ENCODE results near the gene USP26. TPM values are rescaled to one million over a fixed set of nuclear protein-coding genes. Genes with fewer than 3 reads are reported as not detected.
A peak's percentile ranks its signal among the peaks of the same experiment; 100 is the strongest.
"Not testable (repeated sequence)": the region's sequence is repeated elsewhere in the genome, so short reads cannot be mapped to it uniquely, and the experiment has no call there.

Gene USP26, protein sequence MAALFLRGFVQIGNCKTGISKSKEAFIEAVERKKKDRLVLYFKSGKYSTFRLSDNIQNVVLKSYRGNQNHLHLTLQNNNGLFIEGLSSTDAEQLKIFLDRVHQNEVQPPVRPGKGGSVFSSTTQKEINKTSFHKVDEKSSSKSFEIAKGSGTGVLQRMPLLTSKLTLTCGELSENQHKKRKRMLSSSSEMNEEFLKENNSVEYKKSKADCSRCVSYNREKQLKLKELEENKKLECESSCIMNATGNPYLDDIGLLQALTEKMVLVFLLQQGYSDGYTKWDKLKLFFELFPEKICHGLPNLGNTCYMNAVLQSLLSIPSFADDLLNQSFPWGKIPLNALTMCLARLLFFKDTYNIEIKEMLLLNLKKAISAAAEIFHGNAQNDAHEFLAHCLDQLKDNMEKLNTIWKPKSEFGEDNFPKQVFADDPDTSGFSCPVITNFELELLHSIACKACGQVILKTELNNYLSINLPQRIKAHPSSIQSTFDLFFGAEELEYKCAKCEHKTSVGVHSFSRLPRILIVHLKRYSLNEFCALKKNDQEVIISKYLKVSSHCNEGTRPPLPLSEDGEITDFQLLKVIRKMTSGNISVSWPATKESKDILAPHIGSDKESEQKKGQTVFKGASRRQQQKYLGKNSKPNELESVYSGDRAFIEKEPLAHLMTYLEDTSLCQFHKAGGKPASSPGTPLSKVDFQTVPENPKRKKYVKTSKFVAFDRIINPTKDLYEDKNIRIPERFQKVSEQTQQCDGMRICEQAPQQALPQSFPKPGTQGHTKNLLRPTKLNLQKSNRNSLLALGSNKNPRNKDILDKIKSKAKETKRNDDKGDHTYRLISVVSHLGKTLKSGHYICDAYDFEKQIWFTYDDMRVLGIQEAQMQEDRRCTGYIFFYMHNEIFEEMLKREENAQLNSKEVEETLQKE
- polyA plus RNA-seq (ENCODE audit: low read depth in 6 of 6): not detected

DNA sequence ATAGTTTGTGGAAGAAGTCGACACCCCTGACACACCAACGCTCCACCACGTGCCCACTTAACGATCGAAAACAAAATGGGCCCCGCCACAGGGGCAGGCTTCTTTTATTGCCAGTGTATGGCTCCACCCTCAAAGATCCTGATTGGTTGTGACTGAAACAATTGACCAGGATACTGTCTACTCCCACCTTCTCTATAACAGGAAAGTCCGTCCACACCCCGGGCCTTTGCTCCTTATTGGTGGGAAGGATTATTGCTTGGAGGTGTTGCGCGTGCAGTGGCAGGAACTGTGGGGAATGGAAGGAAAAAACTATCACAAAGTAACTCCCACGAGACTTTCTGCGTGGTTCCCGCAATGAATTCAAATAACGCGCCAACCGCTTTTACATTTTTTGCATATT is at the start of gene USP26:
Gene USP26, minus strand, starts transcription at position 79 of the 400 bp plus-strand sequence. CDS start 68,889 bp downstream, outside the sequence.
- no peak within 1 kb of the TSS for H3K27ac Mint-ChIP-seq
- peaks cover 0 to 4% (median 0%) of the 10 kb centered on the region in 7 donors for H3K9me3 Mint-ChIP-seq
- H3K4me3 Mint-ChIP-seq: no peak within 1 kb of the TSS
- DNase-seq (no peak), ATAC-seq (ENCODE audit: low read depth in 2 of 2) (no peak)
- no peaks in the 10 kb centered on the region for H3K36me3 Mint-ChIP-seq
- H3K27me3 Mint-ChIP-seq: no peaks in the 10 kb centered on the region
- no peaks in the 10 kb centered on the region for H3K4me1 Mint-ChIP-seq

DNA sequence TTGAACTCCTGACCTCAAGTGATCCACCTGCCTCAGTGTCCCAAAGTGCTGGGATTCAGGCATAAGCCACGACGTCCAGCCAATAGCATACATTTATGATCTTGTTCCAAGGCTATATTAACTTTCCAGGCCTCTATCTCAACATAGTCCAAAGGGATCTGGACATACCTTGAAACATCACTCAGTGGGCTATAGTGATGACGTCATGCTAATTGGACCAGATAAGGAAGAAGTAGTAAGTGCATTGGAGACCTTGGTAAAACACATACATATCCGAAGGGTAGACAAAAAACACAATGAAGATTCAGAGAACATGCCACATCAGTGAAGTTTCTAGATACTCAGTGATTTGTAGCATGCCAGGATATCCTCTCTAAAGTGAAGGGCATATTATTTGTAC is 37.4 kb upstream of the USP26 start:
- H3K27me3 Mint-ChIP-seq: peaks cover 5% of the 10 kb centered on the region in 3 donors
- no peak overlapping the region for H3K27ac Mint-ChIP-seq
- H3K4me3 Mint-ChIP-seq: no peak overlapping the region
- no peaks in the 10 kb centered on the region for H3K4me1 Mint-ChIP-seq
- ATAC-seq (ENCODE audit: low read depth in 2 of 2) (no peak), DNase-seq (no peak)
- no peaks in the 10 kb centered on the region for H3K36me3 Mint-ChIP-seq
- H3K9me3 Mint-ChIP-seq: peaks cover 0 to 4% (median 0%) of the 10 kb centered on the region in 7 donors

DNA sequence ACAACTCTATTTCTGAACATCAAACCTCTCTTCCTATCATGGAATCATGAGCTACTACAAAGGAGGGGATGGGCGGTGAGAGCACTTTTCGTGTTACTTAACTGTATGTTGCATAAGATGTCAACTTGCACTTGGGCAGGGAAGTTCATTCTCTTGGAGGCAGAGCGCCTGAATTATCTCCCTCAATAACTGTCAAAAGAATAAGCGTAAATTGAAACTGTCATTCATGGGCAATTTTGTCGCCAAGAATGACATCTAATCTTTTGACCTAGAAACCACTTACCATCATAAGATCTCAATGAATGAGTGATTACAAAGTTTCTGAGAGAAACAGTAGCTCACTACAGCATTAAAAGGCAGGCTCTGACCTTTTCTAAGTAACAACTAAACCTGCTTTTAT is 23.5 kb upstream of the USP26 start:
- Mint-ChIP-seq H3K36me3 (no peaks in the 10 kb centered on the region), H3K9me3 (peaks cover 0 to 1% (median 0%) of the 10 kb centered on the region in 7 donors), H3K27ac (peak overlapping the region in 1 of 6 donors; percentile 35), H3K4me3 (no peak overlapping the region), H3K27me3 (peaks cover 0 to 14% (median 6%) of the 10 kb centered on the region in 3 donors), H3K4me1 (no peaks in the 10 kb centered on the region)
- DNase-seq (no peak), ATAC-seq (ENCODE audit: low read depth in 2 of 2) (no peak)

DNA sequence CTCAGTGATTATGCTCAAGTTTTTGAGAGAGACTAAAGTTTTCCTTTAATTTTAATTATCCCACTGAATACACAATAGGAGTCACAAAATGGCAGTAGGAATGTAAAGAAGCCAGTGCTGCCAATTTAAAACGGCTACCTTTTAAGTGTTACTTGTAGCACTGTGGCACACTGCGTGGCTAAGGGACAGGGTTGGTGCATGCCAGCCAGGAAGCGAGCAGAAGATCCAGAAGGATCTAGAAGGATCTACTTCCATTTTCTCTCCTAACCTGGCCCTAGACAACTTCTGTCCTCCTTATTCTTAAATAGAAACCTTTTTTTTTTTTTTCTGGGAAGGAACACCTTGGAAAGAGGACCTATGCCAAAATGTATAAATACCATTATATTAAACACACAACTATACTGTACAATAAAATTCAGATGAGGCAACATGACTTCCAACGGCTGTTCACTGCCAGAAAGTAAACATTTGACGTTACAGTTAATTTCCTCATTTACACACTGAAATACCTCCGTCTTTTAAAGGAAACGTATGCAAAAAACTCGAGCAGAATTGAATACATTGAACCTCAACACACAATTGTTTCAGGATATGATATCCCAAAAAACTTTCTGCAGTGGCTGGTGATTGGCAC is 2.7 kb downstream of the USP26 start:
- Mint-ChIP-seq H3K4me1 (no peaks in the 10 kb centered on the region), H3K36me3 (no peaks in the 10 kb centered on the region), H3K9me3 (peaks cover 0 to 2% (median 0%) of the 10 kb centered on the region in 7 donors), H3K4me3 (no peak overlapping the region), H3K27me3 (peaks cover 0 to 6% (median 0%) of the 10 kb centered on the region in 3 donors), H3K27ac (no peak overlapping the region)
- DNase-seq (no peak), ATAC-seq (ENCODE audit: low read depth in 2 of 2) (no peak)

DNA sequence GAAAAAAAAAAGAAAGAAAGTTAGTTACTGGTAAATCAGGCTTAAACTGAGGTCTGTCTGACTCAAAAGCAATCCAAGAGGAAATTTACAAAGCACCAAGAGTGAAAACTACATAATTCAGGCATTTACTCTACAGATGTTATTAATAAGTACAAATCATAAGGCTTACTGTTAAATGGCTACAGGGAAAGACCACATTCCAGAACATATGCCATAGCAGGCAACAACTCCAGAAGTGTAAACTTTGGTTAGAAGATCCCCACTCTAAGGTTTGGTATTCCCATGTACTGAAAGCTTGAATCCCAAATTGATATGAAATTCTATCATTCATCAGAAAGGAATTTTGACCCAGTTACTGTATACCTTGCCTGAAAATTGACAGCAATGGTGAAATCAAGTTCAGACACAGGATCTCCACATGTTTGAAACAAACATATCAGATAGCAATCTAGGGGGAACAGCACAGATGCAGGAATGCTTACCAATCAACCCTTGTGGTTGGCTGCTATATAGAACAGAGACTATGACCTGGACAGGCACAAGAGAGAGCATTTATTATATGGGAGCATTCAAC is 6.6 kb downstream of the USP26 start:
- ATAC-seq (ENCODE audit: low read depth in 2 of 2) (no peak), DNase-seq (no peak)
- Mint-ChIP-seq H3K4me1 (no peaks in the 10 kb centered on the region), H3K27me3 (peaks cover 0 to 6% (median 0%) of the 10 kb centered on the region in 3 donors), H3K9me3 (no peaks in the 10 kb centered on the region), H3K27ac (no peak overlapping the region), H3K36me3 (no peaks in the 10 kb centered on the region), H3K4me3 (no peak overlapping the region)

DNA sequence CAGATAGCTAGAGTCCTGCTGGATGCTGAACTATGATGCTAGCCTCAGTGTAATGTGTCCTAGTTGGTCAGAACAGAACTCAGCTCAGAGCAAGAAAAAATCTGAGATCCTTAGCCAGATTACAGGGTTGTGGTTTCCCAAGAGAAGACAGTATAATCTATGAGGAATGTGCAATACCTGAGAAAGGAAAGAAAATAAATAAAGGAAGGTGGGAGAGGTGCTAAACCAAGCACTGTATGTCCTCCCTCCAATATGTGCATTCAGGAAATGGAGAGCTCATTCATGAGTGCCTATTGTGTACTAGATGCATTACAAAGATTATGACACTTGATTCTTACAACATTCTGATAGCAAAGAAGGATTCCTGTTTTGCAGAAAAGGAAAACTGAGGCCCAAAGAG is 7.5 kb downstream of the USP26 start:
- Mint-ChIP-seq H3K9me3 (no peaks in the 10 kb centered on the region), H3K36me3 (no peaks in the 10 kb centered on the region), H3K4me1 (no peaks in the 10 kb centered on the region), H3K27ac (no peak overlapping the region), H3K27me3 (peaks cover 0 to 6% (median 0%) of the 10 kb centered on the region in 3 donors), H3K4me3 (no peak overlapping the region)
- ATAC-seq (ENCODE audit: low read depth in 2 of 2) (no peak), DNase-seq (no peak)

DNA sequence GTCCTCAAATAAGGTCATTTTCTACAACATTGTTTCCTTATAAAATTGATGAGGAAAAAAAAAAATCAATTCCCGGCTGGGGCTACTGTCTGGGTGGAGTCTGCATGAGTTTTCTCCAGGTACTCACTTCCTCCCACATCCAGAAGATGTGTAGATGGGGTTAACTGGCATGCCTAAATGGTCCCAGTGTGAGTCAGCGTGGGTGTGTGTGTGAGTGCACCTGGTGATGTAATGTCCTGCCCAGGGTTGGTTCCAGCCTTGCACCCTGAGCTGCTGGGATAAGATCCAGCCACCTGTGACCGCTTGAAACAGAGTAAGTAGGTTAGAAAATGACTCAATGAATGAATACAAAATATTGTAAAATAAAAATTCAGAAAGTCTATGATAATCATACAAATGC is 11.1 kb downstream of the USP26 start:
- Mint-ChIP-seq H3K9me3 (no peaks in the 10 kb centered on the region), H3K27ac (no peak overlapping the region), H3K36me3 (no peaks in the 10 kb centered on the region), H3K4me1 (no peaks in the 10 kb centered on the region), H3K27me3 (no peaks in the 10 kb centered on the region), H3K4me3 (no peak overlapping the region)
- no peak for DNase-seq
- no peak for ATAC-seq (ENCODE audit: low read depth in 2 of 2)

DNA sequence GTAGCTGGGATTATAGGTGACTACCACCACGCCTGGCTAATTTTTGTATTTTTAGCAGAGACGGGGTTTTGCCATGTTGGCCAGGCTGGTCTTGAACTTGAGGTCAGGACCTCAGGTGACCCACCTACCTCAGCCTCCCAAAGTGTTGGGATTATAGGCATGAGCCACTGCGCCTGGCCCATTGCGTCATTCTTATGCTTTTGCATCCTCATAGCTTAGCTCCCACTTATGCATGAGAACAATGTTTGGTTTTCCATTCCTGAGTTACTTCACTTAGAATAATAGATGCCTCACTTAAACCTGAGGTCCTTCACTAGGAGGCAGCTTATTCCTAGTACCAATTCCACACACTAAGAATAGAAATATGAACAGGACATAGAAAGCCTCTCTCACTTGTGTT is 11.9 kb downstream of the USP26 start:
- H3K27me3 Mint-ChIP-seq; H3K27ac Mint-ChIP-seq; DNase-seq; H3K4me1 Mint-ChIP-seq; ATAC-seq (ENCODE audit: low read depth in 2 of 2); H3K4me3 Mint-ChIP-seq; H3K36me3 Mint-ChIP-seq; H3K9me3 Mint-ChIP-seq: not testable (repeated sequence)

DNA sequence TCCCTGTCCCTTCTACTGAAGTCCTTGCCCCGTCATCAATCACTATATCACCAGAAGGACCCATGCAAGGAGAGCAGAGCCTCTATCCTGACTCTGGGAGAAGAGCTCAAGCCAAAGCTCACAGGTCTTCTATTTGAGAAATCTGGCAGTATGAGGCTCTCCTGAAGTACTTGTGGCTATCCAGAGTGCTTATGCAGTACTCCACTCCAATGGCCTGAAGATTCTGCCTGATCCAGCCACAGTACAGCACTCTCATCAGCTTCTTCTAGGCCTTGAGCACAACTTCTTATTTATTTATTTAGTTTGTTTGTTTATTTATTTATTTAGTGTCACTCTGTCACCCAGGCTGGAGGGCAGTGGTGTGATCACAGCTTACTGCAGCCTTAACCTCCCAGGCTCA is 13.0 kb downstream of the USP26 start:
- no peak overlapping the region for H3K27ac Mint-ChIP-seq
- ATAC-seq (ENCODE audit: low read depth in 2 of 2): no peak
- no peaks in the 10 kb centered on the region for H3K4me1 Mint-ChIP-seq
- H3K27me3 Mint-ChIP-seq: no peaks in the 10 kb centered on the region
- H3K4me3 Mint-ChIP-seq: no peak overlapping the region
- DNase-seq: no peak
- H3K36me3 Mint-ChIP-seq: no peaks in the 10 kb centered on the region
- H3K9me3 Mint-ChIP-seq: no peaks in the 10 kb centered on the region

DNA sequence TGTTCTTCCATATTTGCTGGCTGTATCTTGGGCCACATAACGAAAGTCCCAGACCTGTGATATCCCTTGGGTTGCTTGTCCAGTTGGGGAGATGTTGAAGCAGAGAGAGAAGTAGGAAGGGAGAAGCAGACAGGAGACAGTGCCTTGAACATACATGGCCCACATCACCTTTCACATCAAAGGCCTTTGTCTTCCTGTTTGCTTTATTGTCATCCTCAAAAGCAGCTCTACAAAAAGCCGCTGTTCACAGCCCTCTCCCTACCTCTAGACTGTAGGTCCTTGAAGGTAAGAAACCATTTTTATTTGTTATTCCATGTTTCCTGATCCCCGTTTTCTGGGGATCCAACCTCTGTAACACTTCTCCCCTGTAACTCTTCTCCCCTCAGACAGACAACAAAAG is 14.9 kb downstream of the USP26 start:
- Mint-ChIP-seq H3K27ac (no peak overlapping the region), H3K27me3 (no peaks in the 10 kb centered on the region), H3K4me3 (no peak overlapping the region), H3K9me3 (peaks cover 0 to 5% (median 0%) of the 10 kb centered on the region in 7 donors), H3K4me1 (no peaks in the 10 kb centered on the region), H3K36me3 (no peaks in the 10 kb centered on the region)
- DNase-seq (no peak), ATAC-seq (ENCODE audit: low read depth in 2 of 2) (no peak)

DNA sequence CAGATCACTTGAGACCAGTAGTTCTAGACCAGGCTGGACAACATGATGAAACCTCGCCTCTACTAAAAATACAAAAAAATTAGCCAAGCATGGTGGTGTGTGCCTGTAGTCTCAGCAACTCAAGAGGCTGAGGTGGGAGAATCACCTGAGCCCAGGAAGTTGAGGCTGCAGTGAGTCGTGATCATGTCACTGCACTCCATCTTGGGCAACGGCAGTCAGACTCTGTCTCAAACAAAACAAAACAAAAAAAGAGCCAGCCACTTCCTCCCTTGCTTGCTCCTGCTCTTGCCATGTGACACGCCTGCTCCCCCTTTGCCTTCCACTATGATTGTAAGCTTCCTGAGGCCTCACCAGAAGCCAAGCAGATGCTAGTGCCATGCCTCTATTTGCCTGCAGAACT is 19.1 kb downstream of the USP26 start:
- not testable (repeated sequence) for H3K27ac Mint-ChIP-seq; H3K4me1 Mint-ChIP-seq; ATAC-seq (ENCODE audit: low read depth in 2 of 2); H3K9me3 Mint-ChIP-seq; H3K36me3 Mint-ChIP-seq; H3K27me3 Mint-ChIP-seq; DNase-seq; H3K4me3 Mint-ChIP-seq

DNA sequence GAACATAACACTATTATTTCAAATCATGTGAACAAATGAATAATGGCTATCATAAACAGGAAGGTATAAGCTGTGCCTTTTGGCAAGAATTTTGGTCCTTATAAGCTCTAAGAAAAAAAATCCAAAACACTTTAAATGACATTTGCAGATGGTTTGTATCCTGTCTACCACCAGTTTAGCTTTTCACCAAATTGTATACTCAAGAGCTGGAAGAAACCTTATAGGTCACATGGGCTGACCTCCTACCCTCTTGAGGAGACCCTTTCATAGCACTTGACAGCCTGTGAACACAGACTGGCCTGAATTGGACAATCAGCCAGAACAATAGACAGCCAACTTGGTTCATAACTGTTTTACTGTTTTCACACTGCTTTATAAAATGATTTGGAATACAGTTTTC is 24.3 kb downstream of the USP26 start:
- Mint-ChIP-seq H3K4me3 (no peak overlapping the region), H3K9me3 (peaks cover 0 to 4% (median 3%) of the 10 kb centered on the region in 7 donors), H3K27me3 (peaks cover 0 to 3% (median 0%) of the 10 kb centered on the region in 3 donors), H3K4me1 (no peaks in the 10 kb centered on the region), H3K36me3 (no peaks in the 10 kb centered on the region), H3K27ac (no peak overlapping the region)
- DNase-seq: no peak
- no peak for ATAC-seq (ENCODE audit: low read depth in 2 of 2)

DNA sequence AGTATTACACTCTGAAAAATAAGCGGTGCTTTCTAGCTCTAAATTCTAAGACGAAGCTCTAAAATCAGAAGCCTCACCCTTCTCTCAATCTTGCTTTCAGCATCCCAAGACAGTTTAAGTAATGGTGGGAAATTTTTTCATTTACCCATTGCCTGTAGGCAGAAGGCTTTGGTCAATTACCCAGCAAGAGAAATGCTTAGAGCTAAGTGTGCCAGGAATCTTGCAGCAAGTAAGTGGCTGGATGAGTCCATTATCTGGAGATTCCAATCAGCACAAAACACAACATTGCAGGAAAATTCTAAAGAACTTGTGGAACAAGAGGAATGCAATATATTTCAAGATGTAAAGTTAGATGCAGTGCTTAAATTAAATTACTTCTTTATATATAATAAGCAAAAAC is 28.4 kb downstream of the USP26 start:
- no peak overlapping the region for H3K27ac Mint-ChIP-seq
- no peaks in the 10 kb centered on the region for H3K4me1 Mint-ChIP-seq
- H3K27me3 Mint-ChIP-seq: peaks cover 0 to 13% (median 0%) of the 10 kb centered on the region in 3 donors
- no peak for ATAC-seq (ENCODE audit: low read depth in 2 of 2)
- no peak for DNase-seq
- H3K4me3 Mint-ChIP-seq: no peak overlapping the region
- H3K9me3 Mint-ChIP-seq: peaks cover 0 to 4% (median 3%) of the 10 kb centered on the region in 7 donors
- H3K36me3 Mint-ChIP-seq: no peaks in the 10 kb centered on the region

Data from naive B cell (primary cell).